ENCODE data around the gene RFTN1.

The RFTN1 gene

DNA sequence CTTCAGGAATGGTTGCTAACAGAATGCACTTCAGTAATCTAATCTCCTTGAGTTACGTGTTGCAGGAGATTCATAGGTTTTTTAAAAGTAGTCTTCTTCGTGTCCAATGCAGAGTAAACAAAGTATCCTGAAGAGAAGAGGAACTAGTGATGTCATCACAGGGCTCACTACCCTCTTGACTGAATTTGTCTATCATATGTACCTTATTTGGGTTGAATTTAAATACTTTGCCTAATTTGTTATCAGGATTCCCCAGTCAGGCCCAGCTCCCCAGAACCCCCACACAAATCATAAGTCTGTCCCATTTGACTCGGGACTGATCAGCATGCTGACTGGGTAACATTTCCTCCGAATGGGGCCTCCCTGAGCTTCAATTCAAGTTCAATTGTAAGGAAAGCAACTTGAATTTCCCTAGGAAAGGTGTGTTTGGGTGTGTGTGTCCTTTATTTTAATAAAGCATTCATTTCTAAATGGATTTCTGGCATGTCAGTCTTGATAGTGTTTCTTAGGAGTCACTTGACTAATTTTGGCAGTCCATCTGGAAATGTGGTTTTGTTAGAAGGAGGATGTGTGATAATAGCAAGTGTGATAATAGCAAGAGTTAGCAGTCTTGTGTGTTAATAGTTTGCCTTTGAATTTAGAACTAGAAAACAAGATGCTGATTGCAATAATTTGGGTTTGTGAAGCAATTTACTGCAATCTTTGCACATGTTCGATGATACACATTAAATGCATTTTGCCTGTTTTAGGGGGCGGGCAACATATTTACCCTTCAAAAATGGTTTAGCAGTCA, 226.6 kb downstream of the RFTN1 start:
- in situ Hi-C loops (cut with MboI; ENCODE audit: low pct_unique_long_range_greater_than_20kb, low sequenced_read_pairs): loop anchor here (25.0 kb wide), 1 partner anchor 250 kb away; no protein-coding TSS in a partner anchor
- no peak for DNase-seq

DNA sequence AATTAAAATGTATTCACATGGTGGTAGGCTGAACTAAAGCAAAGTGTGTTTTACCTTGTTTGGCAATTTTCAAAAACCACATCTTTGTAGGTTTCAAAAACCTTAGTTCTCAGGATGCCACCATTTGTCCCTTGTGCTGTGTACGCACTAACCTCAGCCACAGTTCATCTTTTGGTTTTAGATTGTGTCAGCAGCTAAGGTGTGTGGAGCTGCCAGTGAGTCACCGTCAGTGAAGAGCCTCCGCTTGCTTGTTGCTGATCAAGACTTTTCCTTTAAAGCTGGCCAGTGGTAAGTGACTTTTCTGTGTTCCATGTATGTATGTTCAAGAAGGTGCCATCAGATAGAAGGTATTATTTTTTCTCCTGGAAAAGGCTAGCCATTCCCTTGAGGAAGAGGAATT, 227.3 kb downstream of the RFTN1 start:
- in situ Hi-C loops (cut with MboI; ENCODE audit: low pct_unique_long_range_greater_than_20kb, low sequenced_read_pairs): loop anchor here (25.0 kb wide), 1 partner anchor 251 kb away; no protein-coding TSS in a partner anchor
- DNase-seq: no peak

DNA sequence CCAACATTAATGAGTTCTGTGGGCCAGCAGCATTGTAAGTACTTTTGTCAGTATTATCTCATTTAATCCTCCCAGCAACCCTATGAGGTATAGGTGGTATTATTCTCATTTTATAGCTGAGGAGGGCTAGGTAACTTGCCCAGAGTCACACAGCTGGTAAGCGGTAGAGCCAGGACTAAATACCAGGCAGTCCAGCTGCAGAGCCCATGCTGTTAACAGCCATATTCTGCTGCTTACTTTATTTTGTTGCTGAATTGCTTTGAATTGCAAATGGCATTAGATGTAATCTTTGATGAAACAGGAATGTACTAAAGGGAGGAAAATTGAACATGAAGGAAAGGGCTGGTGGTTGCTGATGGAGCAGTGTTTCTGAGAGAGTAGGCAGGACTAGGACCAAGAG, 228.9 kb downstream of the RFTN1 start:
- in situ Hi-C loops (cut with MboI; ENCODE audit: low pct_unique_long_range_greater_than_20kb, low sequenced_read_pairs): loop anchor here (25.0 kb wide), 1 partner anchor 253 kb away; no protein-coding TSS in a partner anchor
- DNase-seq: no peak

DNA sequence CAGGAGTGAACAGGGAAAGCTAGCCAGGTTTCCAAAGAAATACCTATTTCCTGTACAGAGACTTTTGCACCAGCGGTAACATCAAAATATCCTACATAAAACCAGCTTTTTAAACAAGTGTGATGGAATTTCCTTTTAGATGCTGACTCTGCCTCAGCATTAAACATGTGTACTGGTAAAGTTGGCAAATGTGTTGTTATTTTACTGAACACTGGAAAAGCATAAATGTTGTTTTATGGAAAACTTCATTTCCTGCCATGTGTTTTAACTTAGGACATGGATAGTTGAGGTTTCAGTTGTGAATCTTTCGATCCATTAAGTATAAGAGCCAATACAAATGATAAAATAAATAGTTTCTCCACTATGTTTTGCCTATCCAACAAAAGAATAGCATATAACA, 232.8 kb downstream of the RFTN1 start:
- in situ Hi-C loops (cut with MboI; ENCODE audit: low pct_unique_long_range_greater_than_20kb, low sequenced_read_pairs): loop anchor here (25.0 kb wide), 1 partner anchor 257 kb away; no protein-coding TSS in a partner anchor

DNA sequence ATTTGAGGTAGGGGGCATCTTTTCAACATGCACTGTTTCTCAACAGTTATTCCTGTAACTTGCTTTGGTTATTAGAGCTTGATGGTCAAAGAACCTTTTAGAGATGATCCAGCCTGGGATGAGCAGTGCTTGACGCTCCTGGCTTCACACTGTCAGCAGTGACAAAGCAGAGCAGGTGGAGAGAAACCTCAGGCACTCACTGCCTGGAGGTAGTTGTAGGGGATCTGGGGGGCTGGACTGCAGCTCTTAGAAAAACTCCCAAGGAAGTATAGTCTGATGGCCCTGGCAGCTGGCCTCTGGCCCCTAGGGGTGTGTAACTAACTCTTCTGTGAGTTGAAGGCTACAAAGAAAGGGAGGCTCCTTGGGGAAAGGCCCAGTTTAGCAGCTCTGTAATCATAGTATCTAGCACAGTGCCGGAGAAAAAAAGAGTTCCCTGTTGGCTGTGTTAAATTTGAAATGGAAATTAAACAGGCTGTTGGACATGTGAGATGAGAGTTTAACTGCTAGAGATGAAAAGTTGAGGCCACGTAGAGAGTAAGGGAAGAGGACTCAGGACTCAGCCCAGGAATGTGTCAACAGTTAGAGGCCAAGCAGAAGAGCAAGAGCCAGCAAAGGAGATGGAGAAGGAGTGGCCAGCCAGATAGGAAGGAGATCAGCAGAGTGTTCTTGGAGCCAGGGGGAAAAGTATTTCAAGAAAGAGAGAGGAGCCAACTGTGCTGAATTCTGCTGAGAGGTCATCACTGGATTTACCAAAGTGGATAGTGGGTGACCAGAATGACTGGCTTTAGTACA, 234.3 kb downstream of the RFTN1 start:
- DNase-seq: no peak
- in situ Hi-C loops (cut with MboI; ENCODE audit: low pct_unique_long_range_greater_than_20kb, low sequenced_read_pairs): loop anchor here (25.0 kb wide), 1 partner anchor 258 kb away; no protein-coding TSS in a partner anchor

More for the DNA sequence above, 232.8 kb downstream of the RFTN1 start:
- no peak for DNase-seq

DNA sequence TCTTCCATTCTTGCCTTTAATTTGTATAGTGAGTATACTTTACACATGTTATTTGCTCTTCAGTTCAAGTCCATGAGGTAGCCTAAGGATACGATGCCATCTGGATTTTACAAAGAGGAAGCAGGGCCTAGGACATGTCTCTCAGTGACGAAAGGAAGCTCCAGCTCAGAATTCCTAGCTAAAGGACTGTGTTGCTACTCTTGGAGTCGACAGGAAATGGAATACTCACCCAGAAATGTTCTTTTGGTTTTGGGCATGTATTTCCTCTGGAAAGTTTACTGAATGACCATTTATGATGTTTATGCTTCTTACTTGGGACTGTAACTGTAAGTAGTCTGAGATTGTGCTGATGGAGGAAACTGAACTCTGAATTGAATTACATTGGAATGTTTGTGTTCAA, 236.0 kb downstream of the RFTN1 start:
- no peak for DNase-seq
- in situ Hi-C loops (cut with MboI; ENCODE audit: low pct_unique_long_range_greater_than_20kb, low sequenced_read_pairs): loop anchor here (25.0 kb wide), 1 partner anchor 260 kb away; no protein-coding TSS in a partner anchor

DNA sequence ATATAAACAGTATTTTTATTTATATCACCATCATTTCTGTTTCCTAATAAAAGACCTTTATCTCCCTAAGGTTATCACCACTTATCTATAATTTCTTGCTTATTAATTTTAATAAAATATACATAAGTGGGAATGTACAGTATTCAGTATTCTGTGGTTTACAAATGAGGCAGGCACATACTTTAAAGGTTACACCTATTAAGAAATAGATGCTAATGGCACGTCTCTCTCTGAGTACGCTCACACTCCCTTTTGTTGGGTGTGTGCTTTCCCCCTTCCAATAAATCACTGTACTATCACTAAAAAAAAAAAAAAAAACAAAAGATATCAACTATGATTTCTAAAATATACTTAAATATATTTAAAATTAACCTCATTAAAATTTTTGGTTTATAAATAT, 239.6 kb downstream of the RFTN1 start:
- in situ Hi-C loops (cut with MboI; ENCODE audit: low pct_unique_long_range_greater_than_20kb, low sequenced_read_pairs): no loop called here

DNA sequence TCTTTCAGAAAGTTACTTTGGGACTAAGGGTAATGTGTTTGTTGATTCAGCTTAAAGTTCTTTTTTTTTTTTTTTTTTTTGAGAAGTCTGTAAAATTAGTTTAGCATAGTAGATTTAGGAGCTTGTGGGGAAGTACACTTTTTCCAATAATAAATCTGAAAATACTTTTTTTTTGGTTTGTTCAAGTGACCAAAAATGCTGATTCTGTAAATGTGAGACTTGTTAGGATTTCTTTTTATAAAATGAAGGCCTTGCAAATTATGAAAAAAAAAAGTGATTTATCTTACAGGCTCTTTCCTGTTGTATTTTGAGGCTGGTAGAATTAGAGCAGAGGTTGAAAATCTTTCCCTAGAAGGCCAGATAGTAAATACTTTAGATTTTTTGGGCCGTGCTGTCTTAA, 240.9 kb downstream of the RFTN1 start:
- no peak for DNase-seq
- in situ Hi-C loops (cut with MboI; ENCODE audit: low pct_unique_long_range_greater_than_20kb, low sequenced_read_pairs): no loop called here

More for the DNA sequence above, 239.6 kb downstream of the RFTN1 start:
- DNase-seq: no peak

DNA sequence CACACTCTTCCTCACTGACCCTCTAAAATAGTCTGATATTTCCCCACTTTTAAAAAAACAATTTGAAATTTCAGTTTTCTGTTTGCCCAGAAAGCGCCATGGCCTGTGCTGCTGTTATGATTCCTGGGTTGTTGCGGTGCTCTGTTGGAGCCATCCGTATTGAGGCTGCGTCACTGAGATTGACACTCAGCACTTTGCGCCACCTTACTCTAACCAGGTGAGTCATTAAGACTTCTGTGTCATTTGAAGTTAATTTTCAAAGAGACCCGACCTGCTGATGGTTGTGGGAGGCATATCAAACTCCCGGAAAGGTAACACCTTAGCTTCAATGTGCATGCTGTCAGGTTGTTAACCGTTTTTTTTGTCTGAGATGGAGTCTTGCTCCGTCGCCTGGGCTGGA, 242.6 kb downstream of the RFTN1 start:
- DNase-seq: no peak
- in situ Hi-C loops (cut with MboI; ENCODE audit: low pct_unique_long_range_greater_than_20kb, low sequenced_read_pairs): no loop called here

DNA sequence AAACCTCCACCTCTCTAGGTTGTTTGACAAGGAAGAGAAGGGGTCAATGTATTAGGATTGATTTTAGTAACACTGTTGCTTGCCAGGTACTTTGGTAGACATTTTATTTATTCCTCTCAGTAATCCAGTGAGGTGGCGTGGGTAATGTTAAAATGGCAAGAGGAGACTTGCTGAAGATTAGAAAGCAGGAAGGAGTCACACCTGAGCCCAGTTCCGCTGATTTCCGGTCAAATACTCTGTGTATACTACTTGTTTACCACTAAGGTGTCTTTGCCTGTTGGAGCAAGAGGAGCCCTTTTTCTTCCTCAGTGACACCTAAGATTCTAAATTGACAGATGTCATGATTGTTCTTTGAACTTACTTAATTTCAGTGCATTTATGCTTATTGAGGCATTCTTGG, 246.8 kb downstream of the RFTN1 start:
- DNase-seq: no peak
- in situ Hi-C loops (cut with MboI; ENCODE audit: low pct_unique_long_range_greater_than_20kb, low sequenced_read_pairs): no loop called here
